ENCODE data around the gene AKAP13. TPM values are rescaled to one million over a fixed set of nuclear protein-coding genes. Genes with fewer than 3 reads are reported as not detected.

The AKAP13 gene
- total RNA-seq, 4 donors from 2014 or later = 105 to 167 (median 129) TPM

- no peak for DNase-seq (ENCODE audit: low spot score in 2 of 2)
- intact Hi-C loops (cut with DNase I; ENCODE audit: low total_unique reads) = loop anchor here (5.0 kb wide), 1 partner anchor 802 kb away; no protein-coding TSS in a partner anchor
- H3K4me3 ChIP-seq (ENCODE audit: low read depth, poor library complexity, severe bottlenecking) = no peak overlapping the region
- TF ChIP-seq POLR2A (IDR thresholded peaks at IDR 0.05) = no peak
- TF ChIP-seq CTCF (IDR thresholded peaks at IDR 0.05) = no peak
- 94 to 97% methylated on average over 7 of the region's 7 CpGs for WGBS, 2 donors
Observed at GRCh38 chr15:85710340-85710842, 330.0 kb downstream of the AKAP13 start.

GRCh38 chr15:85711580-85712192, 331.3 kb downstream of the AKAP13 start:
- 90 to 91% methylated on average over 7 of the region's 7 CpGs for WGBS, 2 donors
- TF ChIP-seq POLR2A (IDR thresholded peaks at IDR 0.05) = no peak
- no peak for TF ChIP-seq CTCF (IDR thresholded peaks at IDR 0.05)
- no peak for DNase-seq (ENCODE audit: low spot score in 2 of 2)
- intact Hi-C loops (cut with DNase I; ENCODE audit: low total_unique reads) = loop anchor here (5.0 kb wide), 1 partner anchor 801 kb away; no protein-coding TSS in a partner anchor
- no peak overlapping the region for H3K4me3 ChIP-seq (ENCODE audit: low read depth, poor library complexity, severe bottlenecking)

GRCh38 chr15:85716261-85716660, 335.9 kb downstream of the AKAP13 start:
- no peak overlapping the region for H3K4me3 ChIP-seq (ENCODE audit: low read depth, poor library complexity, severe bottlenecking)
- TF ChIP-seq CTCF (IDR thresholded peaks at IDR 0.05) = no peak
- no peak for TF ChIP-seq POLR2A (IDR thresholded peaks at IDR 0.05)
- DNase-seq (ENCODE audit: low spot score in 2 of 2) = no peak
- WGBS, 2 donors = 74 to 80% methylated on average over 3 of the region's 3 CpGs
- intact Hi-C loops (cut with DNase I; ENCODE audit: low total_unique reads) = no loop called here

GRCh38 chr15:85717212-85717611, 336.8 kb downstream of the AKAP13 start:
- WGBS, 2 donors = 93 to 96% methylated on average over 2 of the region's 2 CpGs
- H3K4me3 ChIP-seq (ENCODE audit: low read depth, poor library complexity, severe bottlenecking) = no peak overlapping the region
- TF ChIP-seq POLR2A (IDR thresholded peaks at IDR 0.05) (no peak), CTCF (IDR thresholded peaks at IDR 0.05) (no peak)
- DNase-seq (ENCODE audit: low spot score in 2 of 2) = no peak
- intact Hi-C loops (cut with DNase I; ENCODE audit: low total_unique reads) = no loop called here

GRCh38 chr15:85718271-85718971, 338.0 kb downstream of the AKAP13 start:
- no peak for DNase-seq (ENCODE audit: low spot score in 2 of 2)
- H3K4me3 ChIP-seq (ENCODE audit: low read depth, poor library complexity, severe bottlenecking) = no peak overlapping the region
- intact Hi-C loops (cut with DNase I; ENCODE audit: low total_unique reads) = no loop called here
- 86 to 94% methylated on average over 12 of the region's 12 CpGs for WGBS, 2 donors
- no peak for TF ChIP-seq CTCF (IDR thresholded peaks at IDR 0.05)
- no peak for TF ChIP-seq POLR2A (IDR thresholded peaks at IDR 0.05)
